AG09319 (cell line): ENCODE data around the gene ZNF724.
"Not testable (repeated sequence)": the region's sequence is repeated elsewhere in the genome, so short reads cannot be mapped to it uniquely, and the experiment has no call there.

Source experiments
- DNase-seq: peaks from one replicate; pipeline ENCODE4 v3.0.0-alpha.2; 2010; ENCODE audit warnings: low read depth; ENCODE audit errors: extremely low read depth
- TF ChIP-seq, protein P1 (sequence below): IDR thresholded peaks from 2 replicates; pipeline ENCODE4 v1.5.1; 2011; ENCODE audit warnings: low read depth, mild to moderate bottlenecking, inconsistent platforms, low read length, moderate library complexity

ZNF724 gene

DNA sequence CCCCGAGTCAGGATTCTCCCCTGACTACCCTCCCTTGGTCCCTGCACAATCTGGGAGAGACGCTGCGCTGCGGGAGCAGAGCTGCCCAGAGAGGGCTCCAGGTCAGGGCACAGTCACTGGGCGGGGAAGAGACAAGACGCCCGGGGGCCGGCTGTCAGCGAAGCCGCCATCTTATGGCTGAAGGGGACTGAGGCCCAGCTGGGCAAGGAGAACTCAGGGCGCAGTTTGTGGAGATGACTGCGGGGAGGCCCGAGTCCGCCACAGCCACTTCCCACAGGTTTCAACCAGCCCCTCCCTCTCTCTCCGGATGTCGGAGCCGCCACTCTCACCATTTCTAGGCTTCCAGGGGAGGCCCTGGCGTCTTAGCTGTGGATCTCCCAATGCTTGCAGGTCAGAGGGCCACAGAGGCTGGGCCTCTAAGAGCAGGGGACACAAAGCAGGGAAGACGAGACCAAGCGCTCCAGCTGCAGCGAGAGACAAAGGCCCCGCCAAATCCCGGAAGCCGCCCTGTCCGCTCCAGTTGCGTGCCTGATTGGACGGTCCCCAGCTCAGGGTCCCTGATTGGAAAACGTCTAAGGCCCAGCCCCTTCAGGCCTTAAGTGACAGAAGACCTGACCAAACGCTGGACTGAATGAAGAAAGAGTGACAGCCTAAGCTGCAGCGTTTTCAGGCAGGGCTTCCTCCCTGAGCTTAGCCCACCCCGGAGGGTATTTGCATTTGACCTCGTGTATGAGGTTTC, at the start of gene ZNF724:
Gene ZNF724, minus strand, starts transcription at position 484 of the 739 bp plus-strand sequence. Its CDS starts 152 bp downstream, at position 332.
- TF ChIP-seq, protein P1, sequence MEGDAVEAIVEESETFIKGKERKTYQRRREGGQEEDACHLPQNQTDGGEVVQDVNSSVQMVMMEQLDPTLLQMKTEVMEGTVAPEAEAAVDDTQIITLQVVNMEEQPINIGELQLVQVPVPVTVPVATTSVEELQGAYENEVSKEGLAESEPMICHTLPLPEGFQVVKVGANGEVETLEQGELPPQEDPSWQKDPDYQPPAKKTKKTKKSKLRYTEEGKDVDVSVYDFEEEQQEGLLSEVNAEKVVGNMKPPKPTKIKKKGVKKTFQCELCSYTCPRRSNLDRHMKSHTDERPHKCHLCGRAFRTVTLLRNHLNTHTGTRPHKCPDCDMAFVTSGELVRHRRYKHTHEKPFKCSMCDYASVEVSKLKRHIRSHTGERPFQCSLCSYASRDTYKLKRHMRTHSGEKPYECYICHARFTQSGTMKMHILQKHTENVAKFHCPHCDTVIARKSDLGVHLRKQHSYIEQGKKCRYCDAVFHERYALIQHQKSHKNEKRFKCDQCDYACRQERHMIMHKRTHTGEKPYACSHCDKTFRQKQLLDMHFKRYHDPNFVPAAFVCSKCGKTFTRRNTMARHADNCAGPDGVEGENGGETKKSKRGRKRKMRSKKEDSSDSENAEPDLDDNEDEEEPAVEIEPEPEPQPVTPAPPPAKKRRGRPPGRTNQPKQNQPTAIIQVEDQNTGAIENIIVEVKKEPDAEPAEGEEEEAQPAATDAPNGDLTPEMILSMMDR: no peak
- DNase-seq: peak; percentile 91

- no peak for DNase-seq
- TF ChIP-seq, protein P1: no peak
These were observed 43.9 kb upstream of the ZNF724 start for GRCh38 chr19:23294141-23294540.

- not testable (repeated sequence) for DNase-seq
These were observed 39.8 kb upstream of the ZNF724 start for GRCh38 chr19:23289966-23290365.

- no peak for DNase-seq
- TF ChIP-seq, protein P1: no peak
These were observed 37.4 kb upstream of the ZNF724 start for GRCh38 chr19:23287620-23288019.

DNA sequence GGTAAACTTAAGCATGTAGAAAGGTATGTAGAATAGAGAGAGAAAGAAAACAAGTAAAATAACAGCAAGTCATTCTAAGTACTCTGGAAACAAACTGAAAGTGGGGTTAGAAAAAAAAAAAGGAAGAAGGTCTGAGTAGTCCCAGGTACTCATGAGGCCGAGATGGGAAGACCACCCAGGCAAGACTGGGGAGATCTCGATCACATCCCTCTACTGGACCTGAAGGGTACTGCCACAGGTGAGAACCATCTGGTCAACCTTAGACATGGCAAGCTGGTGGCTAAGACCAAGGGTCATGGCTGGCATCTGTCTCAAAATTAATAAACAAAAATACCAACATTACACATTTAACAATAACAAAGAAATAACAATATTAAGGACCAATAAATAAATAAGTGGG, 36.3 kb upstream of the ZNF724 start:
- DNase-seq: no peak
- TF ChIP-seq, protein P1: no peak

GRCh38 chr19:23285948-23286347, 35.8 kb upstream of the ZNF724 start:
- TF ChIP-seq, protein P1: no peak
- no peak for DNase-seq

DNA sequence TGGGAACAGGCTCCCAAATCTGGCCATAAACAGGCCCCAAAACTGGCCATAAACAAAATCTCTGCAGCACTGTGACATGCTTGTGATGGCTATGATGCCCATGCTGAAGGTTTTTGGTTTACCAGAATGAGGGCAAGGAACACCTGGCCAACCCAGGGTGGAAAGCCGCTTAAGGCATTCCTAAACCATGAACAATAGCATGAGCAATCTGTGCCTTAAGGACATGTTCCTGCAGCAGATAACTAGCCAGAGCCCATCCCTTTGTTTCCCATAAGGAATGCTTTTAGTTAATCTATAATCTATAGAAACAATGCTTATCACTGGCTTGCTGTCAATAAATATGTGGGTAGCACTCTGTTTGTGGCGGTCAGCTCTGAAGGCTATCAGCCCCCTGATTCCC, 35.1 kb upstream of the ZNF724 start:
- not testable (repeated sequence) for DNase-seq

- DNase-seq: no peak
- TF ChIP-seq, protein P1: peak; percentile 35
These were observed 33.7 kb upstream of the ZNF724 start for GRCh38 chr19:23283925-23284324.
